Stimulated activated CD8-positive, alpha-beta memory T cell treated with anti-CD3 and anti-CD28 coated beads, Interleukin-12 subunit alpha, Interleukin-12 subunit beta, amount 100 ng/mL, for 4 hours (primary cell): ENCODE results near the gene SEC23A.

ENCODE experiments used
- DNase-seq: peaks from one replicate; pipeline ENCODE4 v3.0.0-alpha.2; 2020; ENCODE audit warnings: low read depth

The SEC23A gene

GRCh38 chr14:38989922-38990546 lies 113.0 kb downstream of the SEC23A start:
- no peak for DNase-seq

DNA sequence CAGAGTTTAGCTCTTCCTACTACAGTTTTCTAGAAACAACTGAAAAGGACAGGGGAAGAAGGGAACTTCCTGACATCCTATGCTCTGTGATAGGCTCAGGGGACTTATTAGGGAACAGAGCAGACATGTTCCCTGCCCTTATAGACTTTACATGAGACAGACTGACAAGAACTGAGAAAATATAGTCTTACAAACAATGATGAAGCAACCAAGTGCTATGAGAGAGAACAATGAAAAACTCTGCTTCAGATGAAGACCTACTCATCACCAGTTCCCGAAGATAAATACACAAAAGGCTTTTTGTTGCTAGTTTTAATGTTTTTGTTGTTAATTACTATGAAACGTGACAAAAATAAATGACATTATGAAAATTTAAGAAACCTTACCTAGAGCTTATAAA lies 115.3 kb downstream of the SEC23A start:
- DNase-seq = no peak

DNA sequence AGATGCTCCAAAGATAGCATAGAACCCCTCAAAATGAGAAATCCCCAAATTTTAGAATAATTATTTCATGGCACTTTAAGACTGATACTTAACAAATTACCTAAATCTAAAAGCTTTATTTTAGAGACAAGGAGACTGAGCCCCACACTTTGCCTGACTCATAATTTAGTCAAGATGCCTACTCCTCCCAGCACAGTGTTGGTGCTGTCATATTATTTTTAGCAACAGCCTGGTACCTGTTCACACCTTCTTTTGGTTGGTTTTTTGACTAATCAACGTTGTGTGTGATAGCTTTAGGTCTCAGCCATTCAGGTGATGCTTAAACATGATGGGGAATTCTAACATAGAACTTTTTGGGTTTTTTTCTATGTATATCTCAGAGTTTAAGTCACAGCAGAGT lies 120.2 kb downstream of the SEC23A start:
- DNase-seq = no peak

DNA sequence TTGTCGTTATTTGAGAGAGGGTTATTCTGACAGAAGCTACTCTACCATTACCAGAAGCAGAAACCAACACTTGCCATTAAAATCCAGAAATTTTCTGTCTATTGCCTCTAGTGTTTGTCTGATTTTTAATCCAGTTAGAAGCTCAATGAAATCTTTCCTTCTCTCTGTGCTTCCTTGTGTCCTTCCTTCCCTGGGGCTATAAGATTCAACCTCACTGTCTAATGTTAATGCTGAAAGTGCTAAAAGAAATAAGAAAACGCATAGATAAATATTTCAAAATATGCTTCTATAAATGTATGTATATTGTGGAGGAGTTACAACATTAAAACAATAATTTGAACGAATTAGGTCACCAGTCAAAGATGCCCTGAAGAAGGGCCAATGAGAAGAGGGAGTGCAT lies 120.8 kb downstream of the SEC23A start:
- DNase-seq = no peak
